AG08396 (cell line): ENCODE results near the gene PLCD1.

Experiments used
- DNase-seq: peaks from one replicate; pipeline ENCODE4 v3.0.0; 2012; ENCODE audit warnings: low spot score, mixed read lengths

Gene PLCD1

DNA sequence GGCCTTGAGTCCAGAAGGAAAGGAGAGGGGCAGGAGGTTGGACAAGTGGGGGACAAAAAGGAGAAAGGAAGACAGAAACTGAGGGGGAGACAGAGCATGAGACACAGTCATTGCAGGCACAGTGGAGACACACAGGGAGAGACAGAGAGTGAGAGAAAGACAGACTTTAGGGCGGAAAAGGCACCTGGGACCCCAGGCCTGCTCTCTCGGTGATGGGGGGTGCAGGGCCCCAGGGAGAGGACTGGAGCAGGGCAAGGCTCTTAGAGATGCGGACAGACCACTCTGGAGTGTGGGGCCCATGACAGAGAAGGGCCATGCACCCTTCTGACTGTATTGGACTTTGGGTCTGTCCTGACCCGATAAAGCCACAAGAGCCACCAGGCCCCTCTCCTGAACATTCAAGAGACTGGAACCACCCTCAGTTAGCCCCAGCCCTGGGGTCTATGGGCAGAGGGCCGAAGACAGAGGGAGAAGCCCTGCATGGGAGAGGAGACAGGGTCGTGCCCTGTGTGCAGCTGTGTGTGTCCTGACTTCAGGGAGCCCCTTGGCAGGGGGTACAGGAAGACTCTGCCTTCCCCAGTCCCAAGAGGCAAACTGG lies 12.5 kb downstream of the PLCD1 start:
- no peak for DNase-seq

DNA sequence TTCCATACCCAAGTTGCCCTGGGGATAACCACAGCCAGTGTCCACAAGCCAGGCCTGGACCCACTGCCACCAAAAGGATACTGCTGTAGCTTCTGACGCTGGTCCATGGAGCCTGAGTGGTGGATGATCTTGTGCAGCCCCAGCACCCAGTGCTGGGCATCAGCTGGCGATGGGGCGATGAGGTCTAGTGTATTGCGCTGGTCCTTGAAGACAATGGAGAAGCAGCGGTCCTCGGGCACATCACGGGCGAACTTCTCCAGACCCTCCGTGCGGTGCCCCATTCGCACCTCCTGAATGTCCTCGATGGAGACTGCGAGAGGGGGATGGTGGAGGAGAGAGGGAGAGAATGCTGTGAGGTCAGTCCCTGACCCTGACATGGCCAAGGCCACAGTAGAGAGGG lies 13.0 kb downstream of the PLCD1 start:
- no peak for DNase-seq

- no peak for DNase-seq
Measured at GRCh38 chr3:38015984-38016383, 13.5 kb downstream of the PLCD1 start.

GRCh38 chr3:38015485-38015884 lies 14.0 kb downstream of the PLCD1 start:
- no peak for DNase-seq

GRCh38 chr3:38011111-38011510 lies 18.3 kb downstream of the PLCD1 start:
- DNase-seq, result no peak

DNA sequence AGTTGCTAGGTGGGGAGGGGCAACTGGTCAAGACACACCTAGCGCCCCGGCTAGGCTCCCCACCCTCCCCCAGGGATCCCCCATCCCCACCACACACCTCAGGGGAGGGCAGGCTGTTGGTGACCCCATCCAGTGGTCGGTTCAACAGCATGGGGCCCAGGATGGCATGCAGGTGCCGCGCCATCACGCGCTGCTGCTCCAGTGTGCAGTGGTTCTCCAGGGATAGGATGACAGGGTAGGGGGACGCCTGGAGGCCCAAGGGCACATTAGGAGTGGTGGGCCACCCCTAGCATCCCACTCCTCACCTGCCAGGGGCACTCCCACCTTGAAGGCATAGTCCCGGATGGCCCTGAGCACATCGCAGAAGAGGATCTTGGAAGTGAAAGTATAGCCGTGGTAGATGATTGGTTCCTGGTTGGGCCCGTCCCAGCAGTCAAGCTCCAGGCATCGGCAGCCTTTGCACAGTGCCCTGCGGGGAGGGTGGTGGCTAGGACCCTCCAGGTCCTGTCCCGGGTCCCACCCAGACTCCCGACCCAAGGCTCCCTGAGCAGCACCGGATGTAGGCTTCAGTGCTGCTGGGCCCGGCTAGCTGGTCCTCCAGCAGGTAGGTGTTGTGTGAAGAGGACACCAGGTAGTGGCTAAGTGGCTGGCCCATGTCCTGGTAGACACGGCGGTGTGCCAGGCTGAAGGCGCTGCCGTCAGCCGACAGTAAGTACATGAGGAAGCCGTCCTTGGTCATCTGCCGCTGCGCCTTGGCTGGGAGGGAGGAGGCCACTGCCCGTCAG lies 19.4 kb downstream of the PLCD1 start:
- no peak for DNase-seq

GRCh38 chr3:38008971-38009580 lies 20.4 kb downstream of the PLCD1 start:
- DNase-seq, result no peak

- DNase-seq, result no peak
Measured at GRCh38 chr3:38008191-38008701, 21.2 kb downstream of the PLCD1 start.

- DNase-seq, result no peak
Measured at GRCh38 chr3:38007754-38008090, 21.7 kb downstream of the PLCD1 start.

DNA sequence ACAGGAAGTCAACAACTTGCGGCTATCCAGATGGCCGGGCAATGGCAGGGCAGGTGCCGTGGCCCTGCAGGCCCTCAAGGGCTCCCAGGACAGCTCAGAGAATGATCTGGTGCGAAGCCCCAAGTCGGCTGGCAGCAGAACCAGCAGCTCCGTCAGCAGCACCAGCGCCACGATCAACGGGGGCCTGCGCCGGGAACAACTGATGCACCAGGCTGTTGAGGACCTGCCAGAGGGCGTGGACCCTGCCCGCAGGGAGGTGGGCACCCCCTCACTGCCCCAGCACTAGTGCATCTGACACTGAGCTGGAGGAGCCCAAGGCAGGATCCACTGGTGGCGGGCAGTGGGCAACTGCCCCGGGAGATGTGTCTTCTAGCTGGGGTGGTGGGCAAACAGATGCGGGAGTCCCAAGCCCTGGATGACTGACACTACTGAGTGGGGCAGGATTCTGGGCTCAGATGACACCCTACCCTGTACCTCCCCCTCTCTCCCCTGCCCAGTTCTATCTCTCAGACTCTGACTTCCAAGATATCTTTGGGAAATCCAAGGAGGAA lies 22.9 kb downstream of the PLCD1 start:
- no peak for DNase-seq

DNA sequence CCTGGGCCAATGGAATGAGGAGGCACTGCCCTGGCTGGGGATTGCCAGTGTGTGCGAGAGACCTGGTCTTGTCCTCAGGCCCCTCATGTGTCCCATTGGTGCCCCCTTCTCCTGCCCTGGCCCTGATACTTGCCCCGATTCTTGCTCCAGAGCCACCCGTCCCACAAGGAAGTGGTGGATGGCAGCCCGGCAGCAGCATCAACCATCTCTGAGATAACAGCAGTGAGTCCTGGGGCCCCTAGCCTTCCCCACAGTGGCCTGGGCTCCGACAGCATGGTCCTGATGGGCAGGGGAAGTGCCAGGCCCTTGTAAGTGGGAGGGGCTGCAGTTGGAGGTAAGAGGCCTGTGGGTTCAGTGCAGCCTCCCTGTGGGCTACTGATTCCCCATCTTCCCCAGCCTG lies 23.4 kb downstream of the PLCD1 start:
- DNase-seq, result no peak

GRCh38 chr3:38005076-38006020 lies 24.1 kb downstream of the PLCD1 start:
- DNase-seq, result no peak

GRCh38 chr3:38004415-38005075 lies 24.9 kb downstream of the PLCD1 start:
- DNase-seq, result peak; percentile 68

- DNase-seq, result no peak
Measured at GRCh38 chr3:38003817-38004414, 25.5 kb downstream of the PLCD1 start.

- DNase-seq, result peak; percentile 74
Measured at GRCh38 chr3:38003371-38003816, 26.0 kb downstream of the PLCD1 start.

DNA sequence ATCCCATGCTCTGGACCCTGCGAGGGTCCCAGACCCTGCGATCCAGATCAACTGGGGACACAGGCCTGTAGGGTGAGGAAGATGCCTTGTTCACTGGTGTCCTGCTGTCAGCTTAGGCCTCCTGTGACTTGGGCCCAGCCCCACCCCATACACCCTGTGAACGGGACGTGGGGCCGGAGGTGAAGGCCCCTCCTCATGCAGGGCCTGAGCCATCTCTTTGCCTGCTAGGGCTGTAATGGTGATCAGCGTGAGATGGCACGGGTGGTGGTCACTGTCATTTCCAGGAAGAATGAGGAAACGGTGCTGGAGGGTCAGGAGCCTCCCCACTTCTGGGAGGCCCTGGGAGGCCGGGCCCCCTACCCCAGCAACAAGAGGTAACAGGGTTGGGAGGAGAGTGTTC lies 26.5 kb downstream of the PLCD1 start:
- no peak for DNase-seq

DNA sequence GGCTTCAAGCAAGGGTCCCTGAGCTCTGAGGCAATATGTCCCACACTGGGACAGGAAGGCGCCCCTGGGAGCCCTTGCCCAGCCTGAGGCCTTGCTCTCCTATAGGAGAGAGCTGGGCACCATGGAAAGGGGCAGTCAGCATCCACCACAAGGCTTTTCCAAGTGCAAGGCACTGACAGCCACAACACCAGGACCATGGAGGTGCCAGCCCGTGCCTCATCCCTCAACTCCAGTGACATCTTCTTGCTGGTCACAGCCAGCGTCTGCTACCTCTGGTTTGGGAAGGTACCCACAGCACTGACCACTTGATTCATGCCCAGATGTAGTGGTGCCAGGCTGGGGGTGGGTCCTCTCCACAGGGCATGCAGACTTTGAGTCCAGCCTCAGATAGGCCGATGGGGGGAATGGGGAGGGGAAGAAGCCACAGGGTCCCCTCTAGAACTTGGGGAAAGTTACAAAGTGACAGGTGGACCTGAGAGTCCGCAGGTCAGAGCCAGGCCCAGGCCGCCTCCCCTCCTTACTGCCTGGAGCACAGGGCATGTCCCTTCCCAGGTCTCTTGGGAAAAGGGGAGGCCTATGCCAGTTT lies 27.1 kb downstream of the PLCD1 start:
- DNase-seq, result no peak

- no peak for DNase-seq
Measured at GRCh38 chr3:38001456-38002081, 27.9 kb downstream of the PLCD1 start.

DNA sequence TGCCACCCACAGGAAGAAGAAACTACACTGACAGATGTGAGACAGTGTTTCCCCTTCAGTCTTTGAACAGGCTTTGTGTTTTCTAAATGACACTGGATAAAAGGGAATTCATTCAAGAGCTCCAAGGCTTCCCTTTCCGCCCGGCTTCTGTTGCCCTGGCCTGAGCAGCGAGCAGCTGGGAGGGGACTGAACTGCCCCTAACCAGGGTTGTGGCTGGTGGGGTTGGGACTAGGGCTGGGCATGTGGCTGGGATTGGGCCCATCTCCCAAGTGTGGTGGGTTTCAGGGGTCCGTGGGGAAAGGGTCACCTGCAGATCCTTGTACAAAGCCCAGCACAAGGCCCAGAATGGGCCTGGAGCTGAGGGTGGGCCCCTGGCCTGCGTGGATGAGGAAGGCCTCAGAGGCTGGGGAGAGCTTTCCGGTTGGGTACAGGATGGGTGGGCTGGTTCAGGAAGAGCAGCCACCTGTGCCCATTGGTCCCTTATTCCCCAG lies 28.4 kb downstream of the PLCD1 start:
- DNase-seq, result no peak
